Neural cell (in vitro differentiated cells): ENCODE data around the gene ABHD12. TPM values are rescaled to one million over a fixed set of nuclear protein-coding genes. Genes with fewer than 3 reads are reported as not detected.

ENCODE experiments used
- H2AFZ ChIP-seq: fragments of 200-600, 300-800 bp; sonication (generic), shearing (Covaris generic); 2 replicates; pipeline ENCODE4 v1.6.0; 2014; ENCODE audit warnings: low read depth, mild to moderate bottlenecking, antibody characterized with exemption, low read length, moderate library complexity
- H3F3A ChIP-seq: fragments of 200-600 bp; shearing (Covaris generic); 2 replicates; pipeline ENCODE4 v1.6.1; 2016; ENCODE audit warnings: mild to moderate bottlenecking, moderate library complexity, mixed read lengths, antibody characterized with exemption, low read length; ENCODE audit not compliant: insufficient read depth, poor library complexity, severe bottlenecking
- H3K27ac ChIP-seq: fragments of 200-600, 300-800 bp; sonication (generic), shearing (Covaris generic); 2 replicates; pipeline ENCODE4 v1.5.1; 2014; ENCODE audit warnings: mild to moderate bottlenecking, low read length, moderate library complexity
- H3K27me3 ChIP-seq: fragments of 300-800, 200-600 bp; sonication (generic), shearing (Covaris generic); 2 replicates; pipeline ENCODE4 v1.6.0; 2014; ENCODE audit warnings: mild to moderate bottlenecking, low read depth, low read length, moderate library complexity; ENCODE audit not compliant: insufficient read depth
- H3K36me3 ChIP-seq: fragments of 300-800, 200-600 bp; sonication (generic), shearing (Covaris generic); 2 replicates; pipeline ENCODE4 v1.5.1; 2014; ENCODE audit warnings: mild to moderate bottlenecking, antibody characterized with exemption, low read length, moderate library complexity; ENCODE audit not compliant: insufficient read depth
- H3K4me2 ChIP-seq: fragments of 300-800, 200-600 bp; sonication (generic), shearing (Covaris generic); 2 replicates; pipeline ENCODE4 v1.6.0; 2014; ENCODE audit warnings: mild to moderate bottlenecking, low read length
- H3K4me3 ChIP-seq: fragments of 300-800, 200-600 bp; sonication (generic), shearing (Covaris generic); 2 replicates; pipeline ENCODE4 v1.5.1; 2014; ENCODE audit warnings: mild to moderate bottlenecking, low read length, moderate library complexity
- H3K79me2 ChIP-seq: fragments of 200-600 bp; shearing (Covaris generic); replicated peaks from 2 replicates; pipeline ENCODE4 v1.6.0; 2014; ENCODE audit warnings: mild to moderate bottlenecking, low read length, moderate library complexity; ENCODE audit not compliant: insufficient read depth
- H3K9ac ChIP-seq: fragments of 300-800, 200-600 bp; sonication (generic), shearing (Covaris generic); 2 replicates; pipeline ENCODE4 v1.6.1; 2016; ENCODE audit warnings: mild to moderate bottlenecking, low read length, mixed read lengths
- H3K9me2 ChIP-seq: fragments of 200-600 bp; shearing (Covaris generic); 2 replicates; pipeline ENCODE4 v1.6.1; 2016; ENCODE audit warnings: mild to moderate bottlenecking, low read length, mixed read lengths; ENCODE audit not compliant: insufficient read depth
- H3K9me3 ChIP-seq: fragments of 200-600, 300-800 bp; sonication (generic), shearing (Covaris generic); 2 replicates; pipeline ENCODE4 v1.6.1; 2016; ENCODE audit warnings: mild to moderate bottlenecking, mixed run types, low read length, moderate library complexity, mixed read lengths
- H4K20me1 ChIP-seq: fragments of 200-600 bp; shearing (Covaris generic); 2 replicates; pipeline ENCODE4 v1.6.1; 2016; ENCODE audit warnings: mild to moderate bottlenecking, mixed run types; ENCODE audit not compliant: insufficient read depth
- CTCF ChIP-seq: fragments of 450-650 bp; IDR thresholded peaks from 2 replicates; pipeline ENCODE4 v1.5.1; 2014; ENCODE audit warnings: antibody characterized with exemption, mild to moderate bottlenecking, moderate library complexity; ENCODE audit not compliant: poor library complexity, severe bottlenecking
- EP300 ChIP-seq: fragments of 450-650 bp; conservative IDR thresholded peaks from 2 replicates; pipeline ENCODE4 v1.6.1; 2014; ENCODE audit warnings: antibody characterized with exemption, mild to moderate bottlenecking, moderate library complexity; ENCODE audit not compliant: poor library complexity, severe bottlenecking
- EZH2 ChIP-seq: fragments of 200-600, 300-800 bp; shearing (Covaris generic), sonication (generic); IDR thresholded peaks from 2 replicates; pipeline ENCODE4 v1.6.1; 2014; ENCODE audit warnings: antibody characterized with exemption, low read length, borderline replicate concordance, mild to moderate bottlenecking; ENCODE audit not compliant: insufficient read depth, poor library complexity, severe bottlenecking
- MXI1 ChIP-seq: fragments of 450-650 bp; conservative IDR thresholded peaks from 2 replicates; pipeline ENCODE4 v1.6.1; 2014; ENCODE audit warnings: antibody characterized with exemption, mild to moderate bottlenecking; ENCODE audit not compliant: poor library complexity, severe bottlenecking
- POLR2AphosphoS5 ChIP-seq: IDR thresholded peaks from 2 replicates; pipeline ENCODE4 v1.6.1; 2012
- RAD21 ChIP-seq: fragments of 450-650 bp; conservative IDR thresholded peaks from 2 replicates; pipeline ENCODE4 v1.6.1; 2014; ENCODE audit warnings: antibody characterized with exemption, mild to moderate bottlenecking, moderate library complexity
- REST ChIP-seq: IDR thresholded peaks from 2 replicates; pipeline ENCODE4 v1.6.1; 2012; ENCODE audit warnings: borderline replicate concordance
- SMC3 ChIP-seq: fragments of 450-650 bp; conservative IDR thresholded peaks from 2 replicates; pipeline ENCODE4 v1.6.1; 2014; ENCODE audit warnings: antibody characterized with exemption, mild to moderate bottlenecking, moderate library complexity; ENCODE audit not compliant: poor library complexity
- TAF1 ChIP-seq: IDR thresholded peaks from 2 replicates; pipeline ENCODE4 v1.6.1; 2012; ENCODE audit warnings: low read depth
- polyA plus RNA-seq: library from polyadenylated mRNA; depleted of rRNA; stranded (reverse); fragments of >200 nt; gene quantifications from 2 replicates; pipeline ENCODE4 v1.2.3, GENCODE V29; 2014

Gene ABHD12
- polyA plus RNA-seq, 1 donor from 2014 or later: 32.3 TPM

GRCh38 chr20:25422032-25422431 is 31.4 kb upstream of the ABHD12 start:
- H4K20me1 ChIP-seq: no peaks in the 10 kb centered on the region
- H3F3A ChIP-seq: no peaks in the 10 kb centered on the region
- no peaks in the 10 kb centered on the region for H3K9me3 ChIP-seq
- H3K9ac ChIP-seq: no peak overlapping the region
- no peaks in the 10 kb centered on the region for H3K9me2 ChIP-seq
- TF ChIP-seq EP300 (no peak), RAD21 (no peak), MXI1 (no peak), CTCF (no peak), POLR2AphosphoS5 (no peak), SMC3 (no peak)
- H3K27ac ChIP-seq: no peak overlapping the region
- H3K4me3 ChIP-seq: no peak overlapping the region
- no peaks in the 10 kb centered on the region for H3K79me2 ChIP-seq
- no peaks in the 10 kb centered on the region for H3K27me3 ChIP-seq
- H3K36me3 ChIP-seq: no peaks in the 10 kb centered on the region
- H3K4me2 ChIP-seq: no peak overlapping the region
- H2AFZ ChIP-seq: no peak overlapping the region

GRCh38 chr20:25421102-25421501 is 30.5 kb upstream of the ABHD12 start:
- no peak overlapping the region for H2AFZ ChIP-seq
- no peaks in the 10 kb centered on the region for H3F3A ChIP-seq
- no peak overlapping the region for H3K9ac ChIP-seq
- TF ChIP-seq MXI1 (no peak), POLR2AphosphoS5 (no peak), EP300 (no peak), TAF1 (no peak)
- no peaks in the 10 kb centered on the region for H3K9me2 ChIP-seq
- H3K4me3 ChIP-seq: no peak overlapping the region
- no peak overlapping the region for H3K4me2 ChIP-seq
- H3K9me3 ChIP-seq: no peaks in the 10 kb centered on the region
- no peaks in the 10 kb centered on the region for H3K79me2 ChIP-seq
- no peaks in the 10 kb centered on the region for H3K36me3 ChIP-seq
- no peaks in the 10 kb centered on the region for H3K27me3 ChIP-seq
- H4K20me1 ChIP-seq: no peaks in the 10 kb centered on the region
- H3K27ac ChIP-seq: no peak overlapping the region

- Histone ChIP-seq H3K9ac (no peak overlapping the region), H3K79me2 (no peaks in the 10 kb centered on the region), H3K4me3 (no peak overlapping the region), H2AFZ (no peak overlapping the region), H4K20me1 (no peaks in the 10 kb centered on the region), H3K9me2 (no peaks in the 10 kb centered on the region), H3K4me2 (no peak overlapping the region), H3K9me3 (no peaks in the 10 kb centered on the region), H3F3A (no peaks in the 10 kb centered on the region), H3K36me3 (no peaks in the 10 kb centered on the region), H3K27me3 (no peaks in the 10 kb centered on the region), H3K27ac (no peak overlapping the region)
- TF ChIP-seq REST: no peak
- TF ChIP-seq EZH2: no peak
- TF ChIP-seq POLR2AphosphoS5: no peak
- TF ChIP-seq SMC3: no peak
- no peak for TF ChIP-seq RAD21
- no peak for TF ChIP-seq TAF1
- TF ChIP-seq MXI1: no peak
- no peak for TF ChIP-seq CTCF
- TF ChIP-seq EP300: no peak
Observed at GRCh38 chr20:25418776-25419175, 28.1 kb upstream of the ABHD12 start.
